ENCODE results near the gene GFRA1. TPM values are rescaled to one million over a fixed set of nuclear protein-coding genes. Genes with fewer than 3 reads are reported as not detected.

The GFRA1 gene
- total and polyA plus RNA-seq, 2 donors (not counting 3 experiments of a cell fraction or from before 2014, with no cell fraction given) = 0.22 to 0.88 TPM

GRCh38 chr10:116049158-116049973 lies 223.6 kb downstream of the GFRA1 start:
- Histone ChIP-seq H3K79me2 (ENCODE audit: control insufficient read depth, insufficient read depth, low read length) (no peaks in the 10 kb centered on the region), H3K36me3 (ENCODE audit: control insufficient read depth in 2 of 2, extremely low read depth in 1 of 2, insufficient read depth in 2 of 2, low read length in 2 of 2) (no peaks in the 10 kb centered on the region), H3K9ac (replicated peaks; ENCODE audit: extremely low read depth, insufficient read depth, low read length) (no peak overlapping the region), H3K4me2 (ENCODE audit: insufficient read depth, low read length) (no peak overlapping the region), H3K9me1 (replicated peaks; ENCODE audit: control insufficient read depth, extremely low read depth, insufficient read depth, low read length) (no peaks in the 10 kb centered on the region), H2AFZ (ENCODE audit: low read depth, low read length) (no peak overlapping the region), H3K4me1 (ENCODE audit: control insufficient read depth, extremely low read depth, insufficient read depth, low read length) (no peaks in the 10 kb centered on the region), H4K20me1 (replicated peaks; ENCODE audit: control insufficient read depth, extremely low read depth, insufficient read depth, low read length) (no peaks in the 10 kb centered on the region), H3K27me3 (ENCODE audit: control insufficient read depth in 2 of 2, insufficient read depth in 2 of 2, low read length in 2 of 2) (no peaks in the 10 kb centered on the region), H3K4me3 (replicated peaks in 1 of 3; ENCODE audit: insufficient read depth in 1 of 3, low read depth in 1 of 3, low read length in 3 of 3) (no peak overlapping the region), H3K27ac (ENCODE audit: insufficient read depth, low read depth, low read length) (no peak overlapping the region), H3K9me3 (replicated peaks; ENCODE audit: control insufficient read depth, insufficient read depth, low read length) (no peaks in the 10 kb centered on the region)
- intact Hi-C loops (cut with micrococcal nuclease) (no loop called here), dilution Hi-C loops (cut with MboI; ENCODE audit: extremely low pct_ligation_motif_present, low sequenced_read_pairs) (no loop called here)
- FAIRE-seq (no peak), DNase-seq (ENCODE audit: low read depth, low spot score) (no peak)
- no peak for TF ChIP-seq MYC (IDR thresholded peaks at IDR 0.05; ENCODE audit: low read depth, low read length)
- TF ChIP-seq JUN (IDR thresholded peaks at IDR 0.05; ENCODE audit: borderline replicate concordance, insufficient read depth, insufficient read length, low read depth) = no peak
- no peak for TF ChIP-seq GATA2 (IDR thresholded peaks at IDR 0.05; ENCODE audit: insufficient read depth, insufficient read length, low read depth, low read length)
- no peak for TF ChIP-seq MAX (IDR thresholded peaks at IDR 0.05; ENCODE audit: insufficient read depth, insufficient read length)
- no peak for TF ChIP-seq EZH2 (IDR thresholded peaks at IDR 0.05; ENCODE audit: borderline replicate concordance, low read depth, low read length, severe bottlenecking)
- no peak for TF ChIP-seq CTCF (IDR thresholded peaks at IDR 0.05; ENCODE audit: extremely low read depth in 1 of 2, insufficient read depth in 1 of 2, low read depth in 1 of 2, low read length in 2 of 2)
- TF ChIP-seq POLR2AphosphoS5 (IDR thresholded peaks at IDR 0.05; ENCODE audit: insufficient read depth, low read depth, low read length) = no peak
- TF ChIP-seq POLR2A (IDR thresholded peaks at IDR 0.05; ENCODE audit: low read depth, low read length) = no peak
- TF ChIP-seq FOS (IDR thresholded peaks at IDR 0.05; ENCODE audit: borderline replicate concordance, insufficient read depth, low read length) = no peak
- ChIA-PET POLR2A (no interaction called here), CTCF (no interaction called here)
- no TSS peak for BruUV-seq (replicated peaks)
